Stomach (tissue), 4 donors: ENCODE data around the gene TAP1.

Experiments
- CTCF ChIP-seq, 7 experiments: fragments of 450-650 bp in 4 of 7; fragments of 200-600 bp in 3 of 7; sonication (generic) in 3 of 7; IDR thresholded peaks; one replicate each; pipeline ENCODE4 v1.5.1; 2016 to 2019; ENCODE audit warnings: antibody characterized with exemption in 7 of 7, control low read depth in 2 of 7, mild to moderate bottlenecking in 1 of 7
- EP300 ChIP-seq: sonication (generic); formaldehyde crosslinking; IDR thresholded peaks from one replicate; pipeline ENCODE4 v1.6.1; 2017; ENCODE audit warnings: antibody characterized with exemption
- POLR2A ChIP-seq, 4 donors: fragments of 450-650 bp; IDR thresholded peaks; one replicate each; pipeline ENCODE4 v1.6.1; 2016; ENCODE audit warnings: antibody characterized with exemption in 4 of 4, control low read depth in 2 of 4, mild to moderate bottlenecking in 1 of 4, moderate library complexity in 1 of 4
- POLR2AphosphoS5 ChIP-seq, 3 donors: sonication (generic); formaldehyde crosslinking; IDR thresholded peaks; one replicate each; pipeline ENCODE4 v1.6.1; 2016; ENCODE audit warnings: antibody characterized with exemption in 3 of 3

- TF ChIP-seq POLR2A (IDR thresholded peaks at IDR 0.05) = no peak
- TF ChIP-seq CTCF (IDR thresholded peaks at IDR 0.05) = no peak
- no peak for TF ChIP-seq POLR2AphosphoS5 (IDR thresholded peaks at IDR 0.05)
- TF ChIP-seq EP300 = no peak
Measured at GRCh38 chr6:32843331-32843978, 10.0 kb downstream of the TAP1 start.
